ENCODE measurements around the gene DOK3. TPM values are rescaled to one million over a fixed set of nuclear protein-coding genes. Genes with fewer than 3 reads are reported as not detected.

DOK3 gene
- total RNA-seq, 1 donor from 2014 or later = 16.3 TPM

GRCh38 chr5:177466861-177467260 lies 42.8 kb downstream of the DOK3 start:
- Mint-ChIP-seq H3K4me3 (ENCODE audit: unreplicated experiment) (no peak overlapping the region), H3K4me1 (ENCODE audit: low read depth, unreplicated experiment) (peaks cover 35% of the 10 kb centered on the region), H3K27ac (ENCODE audit: unreplicated experiment) (no peak overlapping the region), H3K27me3 (ENCODE audit: low read depth, unreplicated experiment) (no peaks in the 10 kb centered on the region), H3K9me3 (ENCODE audit: unreplicated experiment) (no peaks in the 10 kb centered on the region), H3K36me3 (ENCODE audit: low read depth, unreplicated experiment) (peaks cover 33% of the 10 kb centered on the region)
- H3K79me2 ChIP-seq (ENCODE audit: insufficient read depth, low read length) = peaks cover 82% of the 10 kb centered on the region
- H3K4me2 ChIP-seq (ENCODE audit: low read length) = no peak overlapping the region
- H3K9ac ChIP-seq (ENCODE audit: low read length) = no peak overlapping the region
- peaks cover 88% of the 10 kb centered on the region for H4K20me1 ChIP-seq (ENCODE audit: insufficient read depth, low read length)
- H3K4me1 ChIP-seq (ENCODE audit: insufficient read depth, low read length) = peaks cover 44% of the 10 kb centered on the region
- H3K9me3 ChIP-seq (ENCODE audit: insufficient read depth, low read depth, low read length) = no peaks in the 10 kb centered on the region
- no peak for FAIRE-seq
- H3K27me3 ChIP-seq (ENCODE audit: insufficient read depth, low read length) = no peaks in the 10 kb centered on the region
- DNase-seq (ENCODE audit: low read depth) = no peak
- TF ChIP-seq CTCF (IDR thresholded peaks at IDR 0.05; ENCODE audit: insufficient read depth, low read depth, low read length) (no peak), EZH2 (IDR thresholded peaks at IDR 0.05; ENCODE audit: insufficient read depth, low read length) (no peak)
- H3K27ac ChIP-seq (ENCODE audit: low read depth, low read length) = no peak overlapping the region
- no peak overlapping the region for H3K4me3 ChIP-seq (ENCODE audit: insufficient read depth, low read depth, low read length)
- H2AFZ ChIP-seq (ENCODE audit: low read depth, low read length) = no peak overlapping the region
- H3K36me3 ChIP-seq (ENCODE audit: insufficient read depth, low read length) = peaks cover 41% of the 10 kb centered on the region

- TF ChIP-seq CTCF (IDR thresholded peaks at IDR 0.05; ENCODE audit: insufficient read depth, low read depth, low read length) = no peak
- no peak for TF ChIP-seq EZH2 (IDR thresholded peaks at IDR 0.05; ENCODE audit: insufficient read depth, low read length)
- no peak for FAIRE-seq
- Histone ChIP-seq H3K9me3 (ENCODE audit: insufficient read depth, low read depth, low read length) (no peaks in the 10 kb centered on the region), H2AFZ (ENCODE audit: low read depth, low read length) (no peak overlapping the region), H3K4me1 (ENCODE audit: insufficient read depth, low read length) (peaks cover 25% of the 10 kb centered on the region), H3K27ac (ENCODE audit: low read depth, low read length) (no peak overlapping the region), H3K4me2 (ENCODE audit: low read length) (no peak overlapping the region), H3K27me3 (ENCODE audit: insufficient read depth, low read length) (no peaks in the 10 kb centered on the region), H3K9ac (ENCODE audit: low read length) (no peak overlapping the region), H3K79me2 (ENCODE audit: insufficient read depth, low read length) (peaks cover 70% of the 10 kb centered on the region), H3K4me3 (ENCODE audit: insufficient read depth, low read depth, low read length) (no peak overlapping the region), H4K20me1 (ENCODE audit: insufficient read depth, low read length) (peaks cover 85% of the 10 kb centered on the region), H3K36me3 (ENCODE audit: insufficient read depth, low read length) (peaks cover 41% of the 10 kb centered on the region)
- Mint-ChIP-seq H3K27me3 (ENCODE audit: low read depth, unreplicated experiment) (no peaks in the 10 kb centered on the region), H3K4me3 (ENCODE audit: unreplicated experiment) (no peak overlapping the region), H3K27ac (ENCODE audit: unreplicated experiment) (no peak overlapping the region), H3K4me1 (ENCODE audit: low read depth, unreplicated experiment) (peaks cover 18% of the 10 kb centered on the region), H3K9me3 (ENCODE audit: unreplicated experiment) (no peaks in the 10 kb centered on the region), H3K36me3 (ENCODE audit: low read depth, unreplicated experiment) (peaks cover 31% of the 10 kb centered on the region)
- no peak for DNase-seq (ENCODE audit: low read depth)
Measured at GRCh38 chr5:177465044-177465443, 44.6 kb downstream of the DOK3 start.

- Histone ChIP-seq H3K9me3 (ENCODE audit: insufficient read depth, low read depth, low read length) (no peaks in the 10 kb centered on the region), H4K20me1 (ENCODE audit: insufficient read depth, low read length) (peaks cover 84% of the 10 kb centered on the region), H3K4me2 (ENCODE audit: low read length) (no peak overlapping the region), H3K79me2 (ENCODE audit: insufficient read depth, low read length) (peaks cover 49% of the 10 kb centered on the region), H2AFZ (ENCODE audit: low read depth, low read length) (no peak overlapping the region), H3K27ac (ENCODE audit: low read depth, low read length) (peak overlapping the region; percentile 5), H3K4me1 (ENCODE audit: insufficient read depth, low read length) (peaks cover 14% of the 10 kb centered on the region), H3K27me3 (ENCODE audit: insufficient read depth, low read length) (no peaks in the 10 kb centered on the region), H3K36me3 (ENCODE audit: insufficient read depth, low read length) (peaks cover 38% of the 10 kb centered on the region), H3K4me3 (ENCODE audit: insufficient read depth, low read depth, low read length) (no peak overlapping the region), H3K9ac (ENCODE audit: low read length) (no peak overlapping the region)
- Mint-ChIP-seq H3K9me3 (ENCODE audit: unreplicated experiment) (no peaks in the 10 kb centered on the region), H3K27ac (ENCODE audit: unreplicated experiment) (no peak overlapping the region), H3K4me3 (ENCODE audit: unreplicated experiment) (no peak overlapping the region), H3K27me3 (ENCODE audit: low read depth, unreplicated experiment) (no peaks in the 10 kb centered on the region), H3K4me1 (ENCODE audit: low read depth, unreplicated experiment) (peaks cover 5% of the 10 kb centered on the region), H3K36me3 (ENCODE audit: low read depth, unreplicated experiment) (peaks cover 24% of the 10 kb centered on the region)
- DNase-seq (ENCODE audit: low read depth) (no peak), FAIRE-seq (no peak)
- TF ChIP-seq EZH2 (IDR thresholded peaks at IDR 0.05; ENCODE audit: insufficient read depth, low read length) (no peak), CTCF (IDR thresholded peaks at IDR 0.05; ENCODE audit: insufficient read depth, low read depth, low read length) (no peak)
Measured at GRCh38 chr5:177462021-177462670, 47.5 kb downstream of the DOK3 start.
